Fibroblast of skin of left quadriceps (primary cell): ENCODE results near the gene VPS16.

Experiments
- DNase-seq, 2 experiments: peaks; one replicate each; pipeline ENCODE4 v3.0.0-alpha.2; 2013; ENCODE audit warnings: low read depth in 2 of 2

VPS16 gene

GRCh38 chr20:2834401-2835110 lies 6.0 kb upstream of the VPS16 start:
- DNase-seq, result no peak

- DNase-seq, result no peak
Measured at GRCh38 chr20:2835331-2835796, 5.2 kb upstream of the VPS16 start.

GRCh38 chr20:2836035-2836434 lies 4.5 kb upstream of the VPS16 start:
- no peak for DNase-seq

GRCh38 chr20:2837221-2837960 lies 3.2 kb upstream of the VPS16 start:
- no peak for DNase-seq

- no peak for DNase-seq
Measured at GRCh38 chr20:2838170-2838797, 2.3 kb upstream of the VPS16 start.

GRCh38 chr20:2838847-2839671 lies 1.5 kb upstream of the VPS16 start:
- DNase-seq, result no peak

GRCh38 chr20:2839732-2840137 lies 810 bp upstream of the VPS16 start:
- no peak for DNase-seq

GRCh38 chr20:2840967-2841531 lies 504 bp downstream of the VPS16 start:
- peak in 1 of 2 experiments; percentile 25 for DNase-seq

- DNase-seq, result no peak
Measured at GRCh38 chr20:2845607-2846006, 5.1 kb downstream of the VPS16 start.

GRCh38 chr20:2846698-2847097 lies 6.2 kb downstream of the VPS16 start:
- DNase-seq, result no peak

- no peak for DNase-seq
Measured at GRCh38 chr20:2847802-2848201, 7.3 kb downstream of the VPS16 start.

GRCh38 chr20:2849529-2849928 lies 9.0 kb downstream of the VPS16 start:
- DNase-seq, result no peak

GRCh38 chr20:2851086-2851485 lies 10.5 kb downstream of the VPS16 start:
- DNase-seq, result no peak

- DNase-seq, result no peak
Measured at GRCh38 chr20:2858591-2858990, 18.0 kb downstream of the VPS16 start.

GRCh38 chr20:2859330-2860121 lies 19.0 kb downstream of the VPS16 start:
- DNase-seq, result no peak

GRCh38 chr20:2864626-2865025 lies 24.1 kb downstream of the VPS16 start:
- no peak for DNase-seq

- no peak for DNase-seq
Measured at GRCh38 chr20:2865101-2865500, 24.6 kb downstream of the VPS16 start.

- no peak for DNase-seq
Measured at GRCh38 chr20:2865630-2866029, 25.1 kb downstream of the VPS16 start.

GRCh38 chr20:2866236-2866635 lies 25.7 kb downstream of the VPS16 start:
- no peak for DNase-seq

GRCh38 chr20:2867081-2867864 lies 26.7 kb downstream of the VPS16 start:
- no peak for DNase-seq
